Right kidney (tissue), 1 donor: ENCODE measurements around the gene ADRB2.

Experiments
- DNase-seq: peaks from one replicate; pipeline ENCODE4 v3.0.0-alpha.2; 2016

The ADRB2 gene

DNA sequence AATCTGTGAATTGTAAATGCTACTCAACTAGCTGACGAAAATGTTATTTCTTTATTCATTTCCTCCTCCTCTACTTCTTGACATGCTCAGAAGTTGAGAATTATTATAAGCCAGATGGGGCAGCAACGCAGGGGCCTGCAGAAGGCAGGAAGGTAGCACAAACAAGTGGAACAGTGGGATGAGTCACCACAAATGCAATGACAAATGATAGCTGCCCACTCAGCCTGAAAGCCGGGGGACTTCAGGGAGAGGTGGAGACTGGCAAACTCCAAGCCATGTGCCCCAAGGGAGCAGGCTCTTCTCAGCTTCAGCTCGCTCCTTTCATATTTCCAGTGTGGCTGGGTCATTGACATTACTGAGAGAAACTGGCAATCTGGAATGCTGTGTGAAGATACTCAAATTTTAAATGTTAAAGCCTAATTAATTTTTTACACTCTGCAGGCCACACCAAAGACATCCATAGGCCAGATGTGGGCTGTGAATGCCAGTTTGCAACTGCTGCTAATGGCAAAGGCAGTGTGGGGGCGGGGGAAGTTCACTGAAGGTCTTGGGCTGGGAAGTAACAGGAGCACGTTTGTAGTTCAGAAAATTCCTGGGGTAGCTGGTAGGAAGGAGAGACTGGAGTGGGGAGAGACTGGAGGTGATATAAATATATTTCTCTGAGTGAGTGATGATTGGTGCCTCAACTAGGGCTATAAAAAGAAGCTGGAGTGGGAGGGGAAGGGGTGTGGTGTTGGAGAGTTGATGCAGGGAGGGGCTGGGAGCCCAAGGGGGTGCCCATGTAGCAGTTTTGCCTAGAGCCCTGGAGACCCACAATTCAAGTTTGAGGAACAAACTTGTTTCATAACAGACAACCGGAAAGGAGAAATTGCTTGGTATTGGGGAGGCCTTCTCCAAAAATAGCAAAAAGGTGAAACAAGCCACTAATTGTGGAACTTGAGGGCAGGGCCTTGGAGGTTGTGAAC lies 20.8 kb upstream of the ADRB2 start:
- DNase-seq: peak; percentile 13

DNA sequence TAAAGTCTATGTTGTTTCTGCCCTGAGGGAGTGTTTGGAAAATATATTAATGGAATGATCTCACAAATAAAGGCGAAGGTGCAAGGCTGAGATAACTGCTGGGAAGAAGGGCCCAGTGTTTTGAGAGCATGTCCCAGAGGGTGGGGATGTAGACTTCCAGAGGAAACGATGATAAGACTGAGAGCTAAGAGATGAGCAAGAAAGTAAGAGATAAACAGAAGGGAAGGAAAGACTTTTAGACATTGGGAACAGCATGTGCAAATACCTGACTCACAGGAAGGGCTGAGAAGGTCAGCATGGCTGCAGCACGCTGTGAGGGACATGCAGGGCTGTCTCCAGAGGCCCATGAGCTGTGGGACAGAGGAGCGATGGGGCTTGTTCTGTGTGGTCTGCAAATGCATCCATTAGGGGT lies 19.9 kb upstream of the ADRB2 start:
- no peak for DNase-seq

DNA sequence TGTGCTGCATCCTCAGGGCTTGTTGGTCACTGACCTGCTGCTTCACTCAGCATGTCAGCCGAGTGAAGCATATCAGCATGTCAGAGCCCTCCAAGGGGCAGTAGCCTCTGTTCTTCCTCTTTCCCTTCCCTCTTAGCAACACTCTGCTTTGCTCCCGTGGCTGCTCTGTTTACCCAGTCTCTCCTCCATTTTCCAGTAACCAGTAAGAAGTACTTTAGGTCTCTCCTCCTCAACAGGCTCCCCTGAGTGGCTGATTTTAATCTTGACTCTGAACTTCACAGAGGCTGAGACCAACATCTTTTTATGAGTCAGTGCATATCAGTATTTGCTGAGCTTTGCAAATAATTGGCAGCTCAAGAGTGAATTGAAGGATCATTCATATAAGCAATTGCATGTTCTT lies 18.6 kb upstream of the ADRB2 start:
- DNase-seq: no peak

DNA sequence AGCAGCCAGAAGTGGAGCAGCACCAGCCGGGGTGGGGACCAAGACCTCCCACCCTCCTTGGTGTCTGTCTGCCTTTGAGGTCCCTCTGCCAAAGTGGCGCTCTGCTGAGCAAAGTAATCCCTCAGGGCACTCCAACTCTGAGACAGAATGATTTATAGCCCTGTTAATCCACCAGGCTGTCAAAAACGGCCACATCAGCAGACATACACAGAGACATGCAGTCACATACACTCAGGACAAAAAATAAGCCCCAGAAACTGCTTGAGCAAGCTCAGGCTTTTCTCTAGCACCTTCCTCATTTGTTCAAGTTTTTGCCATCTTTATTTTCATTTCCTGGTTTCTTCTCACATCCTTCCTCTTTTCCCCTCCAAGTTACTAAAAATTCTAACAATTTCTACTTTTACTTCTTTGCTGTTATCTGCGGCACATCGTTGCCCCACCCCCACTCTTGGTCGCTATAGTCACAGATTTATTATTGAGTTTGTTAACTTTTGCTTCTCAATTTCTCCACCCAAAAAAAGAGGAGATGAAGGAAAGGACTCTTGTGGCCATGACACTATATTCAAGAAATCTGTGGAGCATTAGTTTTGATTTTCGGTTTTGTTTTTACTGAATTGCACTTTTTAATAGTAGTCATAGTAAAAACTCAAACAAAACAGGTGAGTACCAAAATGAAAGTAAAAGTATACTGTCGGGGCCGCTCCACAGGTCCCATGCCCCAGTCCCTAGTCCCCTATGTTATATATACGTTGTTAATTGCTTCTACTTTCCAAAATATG lies 17.4 kb upstream of the ADRB2 start:
- no peak for DNase-seq

DNA sequence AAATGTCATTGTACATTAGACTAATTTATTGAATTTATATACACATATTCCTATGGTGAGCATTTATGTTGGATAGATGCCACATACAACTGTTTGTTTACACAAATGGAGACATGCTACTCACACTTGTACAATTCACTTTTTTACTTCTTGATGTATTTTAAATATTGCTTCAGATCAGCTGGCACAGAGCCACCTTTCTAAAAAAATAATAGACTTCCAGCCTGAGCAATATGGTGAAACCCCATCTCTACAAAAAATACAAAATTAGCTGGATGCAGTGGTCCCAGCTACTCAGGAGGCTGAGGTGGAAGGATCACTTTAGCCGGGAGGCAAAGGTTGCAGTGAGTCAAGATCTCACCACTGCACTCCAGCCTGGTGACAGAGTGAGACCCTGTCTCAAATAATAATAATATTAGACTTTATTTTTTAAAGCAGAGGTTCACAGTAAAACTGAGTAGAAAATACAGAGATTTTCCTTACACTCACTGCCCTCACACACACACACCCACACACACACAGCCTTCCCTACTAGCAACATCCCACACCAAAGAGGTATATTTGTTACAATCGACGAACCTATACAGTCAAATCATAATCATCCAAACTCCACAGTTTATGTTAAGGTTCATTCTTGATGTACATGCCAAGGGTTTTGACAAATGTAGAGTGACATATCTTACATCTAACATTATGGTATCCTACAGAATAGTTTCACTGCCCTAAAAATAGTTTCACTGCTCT lies 16.5 kb upstream of the ADRB2 start:
- no peak for DNase-seq

DNA sequence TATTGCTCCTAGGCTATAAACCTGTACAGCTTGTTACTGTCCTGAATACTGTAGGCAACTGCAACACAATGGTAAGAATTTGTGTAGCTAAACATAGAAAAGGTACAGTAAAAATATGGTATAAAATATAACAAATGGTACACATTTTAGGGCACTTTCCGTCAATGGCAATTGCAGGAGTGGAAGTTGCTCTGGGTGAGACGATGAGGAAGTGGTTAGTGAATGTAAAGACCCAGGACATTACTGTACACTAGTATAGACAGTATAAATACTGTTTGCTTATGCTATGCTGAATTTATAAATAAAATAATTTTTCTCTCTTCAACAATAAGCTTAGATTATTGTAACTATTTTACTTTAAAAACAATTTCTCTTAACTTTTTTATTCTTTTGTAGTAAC lies 15.6 kb upstream of the ADRB2 start:
- no peak for DNase-seq

DNA sequence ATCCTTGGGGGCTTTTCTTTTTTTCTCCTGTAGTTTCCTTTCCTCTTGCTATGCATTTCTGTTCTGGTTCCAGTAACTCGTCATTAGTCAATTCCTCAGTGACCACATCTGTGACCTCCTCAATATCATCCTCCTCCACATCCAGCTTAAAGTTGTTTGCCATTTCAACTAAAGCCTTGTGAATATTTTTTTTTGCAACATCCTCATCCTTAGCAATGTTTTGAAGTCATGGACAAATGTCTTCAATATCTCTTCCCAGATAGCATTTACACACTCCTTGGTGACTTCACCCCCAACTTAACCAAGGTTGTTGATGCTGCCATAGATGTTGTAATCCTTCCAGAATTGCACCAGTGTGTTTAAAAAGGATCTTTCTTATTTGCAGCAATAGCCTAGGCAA lies 14.7 kb upstream of the ADRB2 start:
- DNase-seq: no peak

DNA sequence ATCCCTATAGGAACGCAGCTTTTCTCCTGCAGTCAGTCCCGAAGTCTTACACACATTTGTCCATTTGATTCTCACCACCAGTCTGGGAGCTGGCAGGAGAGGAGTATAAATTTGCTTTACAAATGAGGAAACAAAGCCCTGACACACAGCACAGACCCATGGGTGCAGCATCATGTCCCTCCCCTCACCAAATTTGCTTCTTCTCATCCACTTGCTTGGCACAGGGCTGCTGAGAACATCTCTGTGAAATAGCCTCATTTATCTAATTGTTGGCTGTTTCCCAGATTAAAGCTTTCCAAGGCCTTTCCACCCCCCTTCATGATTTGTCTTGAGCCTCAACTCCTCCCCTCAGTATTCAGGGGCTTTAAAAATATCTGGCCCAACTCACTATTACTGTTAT lies 11.3 kb upstream of the ADRB2 start:
- no peak for DNase-seq

DNA sequence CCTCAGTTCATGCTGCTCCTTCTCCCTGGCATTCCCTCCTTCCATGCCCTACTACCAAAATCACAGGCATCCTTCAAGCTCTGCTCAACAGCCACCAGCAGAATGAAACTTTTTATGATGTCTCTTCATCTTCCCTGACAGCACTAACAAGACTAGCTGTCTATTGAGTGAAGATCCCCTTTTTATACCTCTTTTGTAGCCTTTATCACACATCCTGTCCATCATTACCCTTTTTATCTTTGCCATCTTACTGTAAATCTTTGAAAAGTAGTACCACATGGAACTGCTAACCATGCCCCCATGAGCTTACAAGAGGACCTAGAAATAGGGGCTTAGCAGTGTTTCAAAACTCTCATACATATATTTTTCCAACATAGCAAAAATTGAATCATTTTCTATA lies 10.8 kb upstream of the ADRB2 start:
- no peak for DNase-seq

DNA sequence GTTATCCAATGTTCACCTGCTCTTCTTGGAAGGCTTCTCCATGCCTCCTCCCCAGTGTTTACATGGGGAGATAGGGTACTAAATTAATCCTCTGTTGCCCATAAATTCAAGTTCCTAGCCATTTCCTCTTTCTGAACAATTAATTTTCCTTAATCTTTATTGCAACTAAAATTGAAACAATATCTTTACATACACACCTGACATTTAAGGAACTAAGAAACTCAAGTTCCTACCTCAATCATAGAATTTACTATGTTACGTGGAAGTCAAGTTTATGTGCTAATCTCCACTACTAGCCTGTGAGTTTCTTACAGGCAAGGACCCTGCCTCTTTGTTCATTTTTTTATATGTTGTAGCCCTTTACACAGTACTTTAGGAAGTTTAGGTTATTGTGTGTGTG lies 10.1 kb upstream of the ADRB2 start:
- DNase-seq: no peak

DNA sequence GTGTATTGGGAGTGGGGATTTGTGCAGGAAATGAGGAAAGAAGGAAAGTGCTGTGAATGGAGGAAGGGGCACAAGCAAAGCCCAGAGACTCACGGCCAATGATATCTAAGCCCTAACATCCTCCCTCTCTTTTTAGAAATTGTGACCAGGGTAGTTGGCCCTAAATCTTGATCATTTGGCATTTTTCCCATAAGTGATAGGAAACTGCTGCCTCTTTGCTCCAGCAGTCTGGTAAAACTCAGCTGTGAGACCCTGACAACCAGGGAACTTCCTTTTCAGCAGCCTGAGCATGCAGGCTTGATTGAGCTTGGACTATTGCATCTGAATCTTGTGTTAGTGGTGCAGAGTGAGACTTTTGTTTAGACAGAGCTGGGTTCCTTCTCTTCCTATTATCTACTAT lies 9.6 kb upstream of the ADRB2 start:
- DNase-seq: no peak

DNA sequence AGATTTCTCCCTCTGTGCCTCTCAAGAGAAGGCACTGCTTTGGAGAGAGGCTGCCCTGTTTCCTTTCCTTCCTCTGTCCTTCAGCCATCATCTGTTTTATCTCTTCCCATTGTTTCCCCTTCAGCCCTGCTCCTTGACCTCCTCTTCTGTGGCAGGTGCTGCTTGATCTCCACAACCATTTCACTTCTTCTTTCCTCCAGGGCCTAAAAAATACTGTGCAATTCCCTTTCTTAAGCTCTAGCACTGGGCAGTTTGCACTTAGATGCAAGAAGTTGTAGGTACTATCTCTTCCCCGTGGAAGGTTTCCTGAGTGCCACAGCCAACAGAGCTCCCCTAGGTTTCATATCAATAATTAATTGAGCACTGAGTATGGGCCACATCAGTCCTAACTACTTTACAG lies 8.8 kb upstream of the ADRB2 start:
- DNase-seq: no peak

DNA sequence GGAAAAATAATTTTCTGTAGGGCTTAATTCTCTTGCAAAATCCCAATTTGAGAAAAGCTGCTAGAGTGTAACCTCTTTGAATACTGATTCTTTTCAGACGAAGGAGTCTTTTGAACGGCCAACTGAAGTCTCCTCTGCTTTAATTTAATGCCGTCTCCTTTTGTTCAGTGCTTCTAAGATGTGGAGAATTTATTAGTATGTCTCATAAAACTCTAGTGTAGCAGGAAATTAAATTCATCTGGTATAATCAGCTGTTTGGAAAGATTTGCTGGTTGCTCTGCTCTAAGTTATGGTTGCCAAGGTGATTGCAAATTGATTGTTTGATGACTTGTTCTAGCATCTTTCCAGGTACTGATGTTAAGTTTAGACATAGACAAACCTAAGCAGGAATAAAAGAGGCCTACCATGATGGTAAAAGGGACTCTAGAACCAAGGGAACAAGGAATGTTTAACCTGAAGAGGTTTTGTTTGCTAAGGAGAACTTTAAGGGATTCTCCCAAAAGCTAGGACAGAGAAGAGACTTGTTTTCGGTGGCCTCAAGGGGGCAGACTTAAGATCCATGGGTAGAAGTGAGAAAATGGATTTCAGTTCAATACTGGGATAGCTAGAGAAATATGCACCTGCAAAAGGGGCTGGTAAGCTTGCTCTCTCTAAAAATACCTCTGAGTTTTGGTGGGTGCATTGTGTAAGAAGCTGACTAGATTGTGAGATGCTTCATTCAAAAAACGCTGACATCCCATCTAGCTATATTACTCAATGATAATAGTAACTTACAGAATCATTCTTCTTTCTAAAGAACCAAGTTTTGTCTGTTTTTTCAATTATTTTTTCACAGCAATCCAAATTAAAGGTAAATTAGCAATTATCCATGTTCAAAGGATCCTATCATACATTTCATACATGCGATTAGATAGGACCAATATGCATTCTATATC lies 5.7 kb upstream of the ADRB2 start:
- DNase-seq: no peak

DNA sequence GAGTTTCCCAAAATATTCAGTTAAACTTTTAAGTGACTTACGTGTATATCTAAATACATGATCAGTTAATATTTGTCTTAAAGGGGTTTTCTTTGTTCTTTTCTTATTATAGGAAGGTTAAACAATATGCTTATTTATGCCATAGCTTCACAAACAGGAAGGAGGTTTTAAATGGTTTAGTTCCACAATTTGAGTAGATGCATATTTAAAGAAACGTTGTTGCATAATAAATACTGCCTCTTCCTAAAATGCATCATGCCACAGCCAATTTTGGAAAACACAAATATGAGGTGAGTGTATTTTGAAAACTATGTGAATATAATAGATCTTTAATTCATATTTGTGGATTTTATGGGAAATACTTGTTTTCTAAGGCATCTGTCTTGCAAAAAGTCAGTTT lies 2.5 kb upstream of the ADRB2 start:
- DNase-seq: no peak

DNA sequence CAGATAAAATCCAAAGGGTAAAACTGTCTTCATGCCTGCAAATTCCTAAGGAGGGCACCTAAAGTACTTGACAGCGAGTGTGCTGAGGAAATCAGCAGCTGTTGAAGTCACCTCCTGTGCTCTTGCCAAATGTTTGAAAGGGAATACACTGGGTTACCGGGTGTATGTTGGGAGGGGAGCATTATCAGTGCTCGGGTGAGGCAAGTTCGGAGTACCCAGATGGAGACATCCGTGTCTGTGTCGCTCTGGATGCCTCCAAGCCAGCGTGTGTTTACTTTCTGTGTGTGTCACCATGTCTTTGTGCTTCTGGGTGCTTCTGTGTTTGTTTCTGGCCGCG lies 727 bp upstream of the ADRB2 start:
- no peak for DNase-seq

DNA sequence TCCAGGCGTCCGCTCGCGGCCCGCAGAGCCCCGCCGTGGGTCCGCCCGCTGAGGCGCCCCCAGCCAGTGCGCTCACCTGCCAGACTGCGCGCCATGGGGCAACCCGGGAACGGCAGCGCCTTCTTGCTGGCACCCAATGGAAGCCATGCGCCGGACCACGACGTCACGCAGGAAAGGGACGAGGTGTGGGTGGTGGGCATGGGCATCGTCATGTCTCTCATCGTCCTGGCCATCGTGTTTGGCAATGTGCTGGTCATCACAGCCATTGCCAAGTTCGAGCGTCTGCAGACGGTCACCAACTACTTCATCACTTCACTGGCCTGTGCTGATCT lies 294 bp downstream of the ADRB2 start:
- no peak for DNase-seq

DNA sequence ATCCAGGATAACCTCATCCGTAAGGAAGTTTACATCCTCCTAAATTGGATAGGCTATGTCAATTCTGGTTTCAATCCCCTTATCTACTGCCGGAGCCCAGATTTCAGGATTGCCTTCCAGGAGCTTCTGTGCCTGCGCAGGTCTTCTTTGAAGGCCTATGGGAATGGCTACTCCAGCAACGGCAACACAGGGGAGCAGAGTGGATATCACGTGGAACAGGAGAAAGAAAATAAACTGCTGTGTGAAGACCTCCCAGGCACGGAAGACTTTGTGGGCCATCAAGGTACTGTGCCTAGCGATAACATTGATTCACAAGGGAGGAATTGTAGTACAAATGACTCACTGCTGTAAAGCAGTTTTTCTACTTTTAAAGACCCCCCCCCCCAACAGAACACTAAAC lies 1.3 kb downstream of the ADRB2 start:
- DNase-seq: no peak

DNA sequence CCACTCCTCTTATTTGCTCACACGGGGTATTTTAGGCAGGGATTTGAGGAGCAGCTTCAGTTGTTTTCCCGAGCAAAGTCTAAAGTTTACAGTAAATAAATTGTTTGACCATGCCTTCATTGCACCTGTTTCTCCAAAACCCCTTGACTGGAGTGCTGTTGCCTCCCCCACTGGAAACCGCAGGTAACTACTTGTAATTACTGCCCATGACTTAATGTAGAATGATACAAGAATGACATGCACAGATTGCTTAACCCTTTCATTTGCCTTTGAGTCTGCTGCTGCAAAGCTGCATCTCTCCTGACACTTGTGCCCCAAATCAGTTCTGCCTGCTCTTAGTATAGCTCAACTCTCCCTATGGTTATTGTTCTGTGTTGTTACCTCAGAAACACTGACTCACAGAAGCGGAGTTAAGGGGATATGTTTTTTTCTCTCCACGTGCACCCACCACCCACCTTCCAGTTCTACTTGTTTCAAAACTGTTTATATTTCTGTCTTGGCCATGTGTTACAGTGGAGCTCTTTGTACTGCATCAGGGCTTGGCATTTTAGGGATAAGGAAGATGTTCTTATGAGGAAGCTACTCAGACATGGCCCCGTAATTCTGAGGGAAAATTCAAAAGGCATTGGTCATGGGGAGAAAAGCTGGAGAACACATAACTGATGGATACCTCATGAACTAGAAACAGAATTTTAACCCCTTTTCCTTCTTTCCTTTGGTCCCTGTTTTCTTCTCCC lies 2.3 kb downstream of the ADRB2 start:
- DNase-seq: no peak

DNA sequence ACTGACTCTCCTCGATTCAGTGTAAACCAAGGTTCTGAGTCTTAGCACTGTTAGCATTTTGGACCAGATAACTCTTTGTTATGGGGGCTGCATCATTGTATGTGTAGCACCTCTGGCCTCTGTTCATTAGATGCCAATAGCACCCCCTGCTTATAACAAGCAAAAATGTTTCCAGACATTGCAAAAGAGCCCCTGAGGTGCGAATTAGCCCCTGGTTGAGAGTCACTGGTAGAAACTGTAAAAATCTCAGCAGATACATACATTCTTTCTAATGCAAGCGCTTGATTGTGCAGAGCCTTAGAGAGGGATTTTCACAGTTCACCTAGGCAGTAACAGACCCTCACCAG lies 2.8 kb downstream of the ADRB2 start:
- DNase-seq: no peak

DNA sequence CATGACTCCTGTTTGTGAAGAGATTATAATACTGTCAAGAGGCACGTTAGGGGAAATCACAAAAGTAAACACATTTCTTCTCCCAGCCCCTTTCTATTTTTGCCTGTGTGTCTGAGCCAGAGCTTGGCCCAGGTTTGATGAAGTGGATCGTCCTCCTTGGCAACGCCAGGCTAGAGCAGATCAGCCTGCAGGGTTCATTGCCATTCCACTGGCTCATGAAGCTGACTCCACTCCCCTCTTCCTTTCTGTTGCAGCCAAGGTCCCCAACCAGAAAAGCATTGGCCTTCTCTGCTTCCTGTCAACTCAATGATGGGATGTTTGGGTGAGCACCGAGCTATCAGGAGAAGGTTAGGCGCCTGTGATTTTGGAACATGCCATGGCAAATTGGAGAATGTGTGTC lies 3.3 kb downstream of the ADRB2 start:
- no peak for DNase-seq

DNA sequence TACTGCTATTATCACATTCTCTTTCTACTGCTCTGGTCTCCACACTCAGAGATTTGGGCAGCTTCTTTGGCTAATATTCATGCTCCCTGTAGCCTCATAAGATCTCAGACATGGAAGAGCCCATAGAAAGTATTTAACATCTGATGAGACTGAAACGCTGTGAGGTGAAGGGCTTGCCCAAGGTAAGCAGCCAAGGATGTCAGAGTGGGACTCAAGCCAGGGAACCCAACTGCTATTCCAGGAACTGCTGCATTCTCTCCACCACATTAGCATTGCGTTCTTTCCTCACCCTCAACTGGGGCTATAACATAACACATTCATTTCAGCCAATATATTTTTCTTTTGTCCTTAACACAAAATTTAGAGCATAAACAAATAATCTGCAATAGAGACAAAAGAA lies 3.8 kb downstream of the ADRB2 start:
- DNase-seq: no peak
